Glutamatergic neuron (in vitro differentiated cells): Measurements from ENCODE around the gene CBX1. TPM values are rescaled to one million over a fixed set of nuclear protein-coding genes. Genes with fewer than 3 reads are reported as not detected.

Experiments
- DNase-seq: peaks from one replicate; pipeline ENCODE4 v3.0.0; 2022
- H3K27ac Mint-ChIP-seq: one replicate; pipeline ENCODE4 v1.8.0; 2020; ENCODE audit warnings: mild to moderate bottlenecking, mixed read lengths, inconsistent platforms; ENCODE audit not compliant: unreplicated experiment
- H3K27me3 Mint-ChIP-seq: one replicate; pipeline ENCODE4 v1.8.0; 2020; ENCODE audit warnings: mild to moderate bottlenecking, moderate library complexity, mixed read lengths, inconsistent platforms; ENCODE audit not compliant: unreplicated experiment
- H3K36me3 Mint-ChIP-seq: one replicate; pipeline ENCODE4 v1.8.0; 2020; ENCODE audit warnings: mild to moderate bottlenecking, mixed read lengths, inconsistent platforms; ENCODE audit not compliant: unreplicated experiment
- H3K4me1 Mint-ChIP-seq: one replicate; pipeline ENCODE4 v1.8.0; 2020; ENCODE audit warnings: mild to moderate bottlenecking, low read depth, mixed read lengths, inconsistent platforms; ENCODE audit not compliant: unreplicated experiment
- H3K4me3 Mint-ChIP-seq: one replicate; pipeline ENCODE4 v1.8.0; 2020; ENCODE audit warnings: mild to moderate bottlenecking, mixed read lengths, inconsistent platforms; ENCODE audit not compliant: unreplicated experiment
- H3K9me3 Mint-ChIP-seq: one replicate; pipeline ENCODE4 v1.8.0; 2020; ENCODE audit warnings: mild to moderate bottlenecking, moderate library complexity, mixed read lengths, inconsistent platforms; ENCODE audit not compliant: unreplicated experiment
- CTCF ChIP-seq: fragments of 200-600 bp; sonication (generic); IDR thresholded peaks from one replicate; pipeline ENCODE4 v1.5.0; 2021; ENCODE audit not compliant: partially characterized antibody, unreplicated experiment
- total RNA-seq: library from RNA; stranded (reverse); fragmentation: NEBNext Ultra II Directional; extraction: Animal tissue kit (Norgen Biotek cat#: 25700); gene quantifications from one replicate; pipeline ENCODE4 v1.2.1, GENCODE V29; 2021; ENCODE audit not compliant: unreplicated experiment

The CBX1 gene
- total RNA-seq, 1 donor from 2014 or later, result 141 TPM

GRCh38 chr17:48139944-48140343 is 38.7 kb upstream of the CBX1 start:
- H3K36me3 Mint-ChIP-seq, result no peaks in the 10 kb centered on the region
- no peak for TF ChIP-seq CTCF
- no peaks in the 10 kb centered on the region for H3K27me3 Mint-ChIP-seq
- no peaks in the 10 kb centered on the region for H3K9me3 Mint-ChIP-seq
- H3K4me3 Mint-ChIP-seq, result no peak overlapping the region
- DNase-seq, result no peak
- H3K4me1 Mint-ChIP-seq, result peaks cover 3% of the 10 kb centered on the region
- H3K27ac Mint-ChIP-seq, result no peak overlapping the region

GRCh38 chr17:48137656-48138055 is 36.4 kb upstream of the CBX1 start:
- Mint-ChIP-seq H3K4me1 (peaks cover 3% of the 10 kb centered on the region), H3K27ac (peak overlapping the region; percentile 31)

GRCh38 chr17:48134912-48135480 is 33.7 kb upstream of the CBX1 start:
- Mint-ChIP-seq H3K36me3 (no peaks in the 10 kb centered on the region), H3K4me3 (no peak overlapping the region), H3K9me3 (no peaks in the 10 kb centered on the region), H3K27ac (no peak overlapping the region), H3K27me3 (peaks cover 4% of the 10 kb centered on the region), H3K4me1 (peaks cover 11% of the 10 kb centered on the region)
- TF ChIP-seq CTCF, result no peak
- no peak for DNase-seq

More at GRCh38 chr17:48137656-48138055, 36.4 kb upstream of the CBX1 start:
- DNase-seq, result no peak
- no peaks in the 10 kb centered on the region for H3K9me3 Mint-ChIP-seq
- H3K27me3 Mint-ChIP-seq, result no peaks in the 10 kb centered on the region
- H3K36me3 Mint-ChIP-seq, result no peaks in the 10 kb centered on the region
- H3K4me3 Mint-ChIP-seq, result peak overlapping the region; percentile 56
- TF ChIP-seq CTCF, result no peak

- Mint-ChIP-seq H3K4me3 (no peak overlapping the region), H3K36me3 (no peaks in the 10 kb centered on the region), H3K9me3 (peaks cover 3% of the 10 kb centered on the region), H3K4me1 (peaks cover 18% of the 10 kb centered on the region), H3K27me3 (peaks cover 4% of the 10 kb centered on the region), H3K27ac (no peak overlapping the region)
- TF ChIP-seq CTCF, result no peak
- DNase-seq, result no peak
Observed at GRCh38 chr17:48132385-48132784, 31.1 kb upstream of the CBX1 start.

GRCh38 chr17:48131216-48131824 is 30.0 kb upstream of the CBX1 start:
- Mint-ChIP-seq H3K9me3 (peaks cover 4% of the 10 kb centered on the region), H3K4me3 (no peak overlapping the region), H3K36me3 (no peaks in the 10 kb centered on the region), H3K27me3 (peaks cover 4% of the 10 kb centered on the region), H3K27ac (peak overlapping the region; percentile 43), H3K4me1 (peaks cover 28% of the 10 kb centered on the region)
- peak; percentile 40 for DNase-seq
- TF ChIP-seq CTCF, result peak; percentile 75
